8988T (cell line): ENCODE measurements around the gene MLH1.
"Not testable (repeated sequence)": the region's sequence is repeated elsewhere in the genome, so short reads cannot be mapped to it uniquely, and the experiment has no call there.

Experiments
- DNase-seq: peaks from one replicate; pipeline ENCODE4 v3.0.0; 2011

MLH1 gene

GRCh38 chr3:36993326-36994283 lies at the start of gene MLH1:
Gene MLH1, plus strand, starts transcription at chr3:36993518. Its CDS starts 30 bp downstream, at chr3:36993548.
- peak; percentile 72 for DNase-seq

- DNase-seq, result no peak
Measured at GRCh38 chr3:36943601-36944000, 49.7 kb upstream of the MLH1 start.

GRCh38 chr3:36944012-36944640 lies 49.2 kb upstream of the MLH1 start:
- DNase-seq, result peak; percentile 74

GRCh38 chr3:36944641-36945270 lies 48.6 kb upstream of the MLH1 start, which contains the start of gene TRANK1:
Gene TRANK1, minus strand, starts transcription at chr3:36945054. Its CDS starts 245 bp downstream, at chr3:36944809.
- DNase-seq, result peak; percentile 64

GRCh38 chr3:36945333-36945980 lies 47.9 kb upstream of the MLH1 start:
- DNase-seq, result no peak

- DNase-seq, result not testable (repeated sequence)
Measured at GRCh38 chr3:36947814-36948213, 45.5 kb upstream of the MLH1 start.

- no peak for DNase-seq
Measured at GRCh38 chr3:36954452-36955134, 38.7 kb upstream of the MLH1 start.

- DNase-seq, result no peak
Measured at GRCh38 chr3:36956155-36956554, 37.2 kb upstream of the MLH1 start.

GRCh38 chr3:36957063-36957462 lies 36.3 kb upstream of the MLH1 start:
- no peak for DNase-seq

- DNase-seq, result no peak
Measured at GRCh38 chr3:36957862-36958686, 35.2 kb upstream of the MLH1 start.

- DNase-seq, result no peak
Measured at GRCh38 chr3:36959821-36960220, 33.5 kb upstream of the MLH1 start.

GRCh38 chr3:36960502-36960901 lies 32.8 kb upstream of the MLH1 start:
- no peak for DNase-seq

- DNase-seq, result not testable (repeated sequence)
Measured at GRCh38 chr3:36963008-36963407, 30.3 kb upstream of the MLH1 start.

GRCh38 chr3:36964331-36964730 lies 29.0 kb upstream of the MLH1 start:
- DNase-seq, result no peak

GRCh38 chr3:36964817-36965216 lies 28.5 kb upstream of the MLH1 start:
- DNase-seq, result no peak

GRCh38 chr3:36965440-36965839 lies 27.9 kb upstream of the MLH1 start:
- no peak for DNase-seq

- no peak for DNase-seq
Measured at GRCh38 chr3:36969085-36969484, 24.2 kb upstream of the MLH1 start.

GRCh38 chr3:36969540-36970432 lies 23.5 kb upstream of the MLH1 start:
- DNase-seq, result no peak

GRCh38 chr3:36972163-36972562 lies 21.2 kb upstream of the MLH1 start:
- no peak for DNase-seq

GRCh38 chr3:36973139-36973538 lies 20.2 kb upstream of the MLH1 start:
- no peak for DNase-seq
